HepG2 (cell line): ENCODE measurements around the gene DAAM2. TPM values are rescaled to one million over a fixed set of nuclear protein-coding genes. Genes with fewer than 3 reads are reported as not detected.

Experiments
- DMTF1 ChIP-seq: sonication (generic); formaldehyde crosslinking; IDR thresholded peaks from 2 replicates; pipeline ENCODE4 v1.4.0; 2020; ENCODE audit warnings: mild to moderate bottlenecking, missing genetic modification reagents
- FOXM1 ChIP-seq: sonication (generic); formaldehyde crosslinking; IDR thresholded peaks from 2 replicates; pipeline ENCODE4 v1.5.0; 2020; ENCODE audit warnings: missing genetic modification reagents
- HNRNPK ChIP-seq: fragments of 200-400 bp; formaldehyde crosslinking; IDR thresholded peaks from 2 replicates; pipeline ENCODE4 v1.6.1; 2018; ENCODE audit warnings: low read length, low read depth, moderate library complexity, mild to moderate bottlenecking; ENCODE audit not compliant: poor library complexity, severe bottlenecking
- HNRNPUL1 ChIP-seq: fragments of 200-400 bp; formaldehyde crosslinking; IDR thresholded peaks from 2 replicates; pipeline ENCODE4 v1.6.1; 2017; ENCODE audit warnings: low read depth, mild to moderate bottlenecking, low read length, moderate library complexity
- MBD4 ChIP-seq: IDR thresholded peaks from 2 replicates; pipeline ENCODE4 v1.6.1; 2012; ENCODE audit warnings: low read length, inconsistent platforms, borderline replicate concordance
- NONO ChIP-seq, 2 experiments: fragments of 450-650 bp in 1 of 2; sonication (generic) in 1 of 2; formaldehyde crosslinking in 1 of 2; IDR thresholded peaks in 1 of 2; conservative IDR thresholded peaks in 1 of 2; 2 replicates each; pipeline versions ENCODE4 v1.6.1 to v1.8.0; 2017 to 2022; ENCODE audit warnings: mild to moderate bottlenecking in 1 of 2, missing genetic modification reagents in 1 of 2, moderate library complexity in 1 of 2
- NR2C2 ChIP-seq: sonication (generic); formaldehyde crosslinking; IDR thresholded peaks from 2 replicates; pipeline ENCODE4 v1.4.0; 2020; ENCODE audit warnings: missing genetic modification reagents, mild to moderate bottlenecking, moderate library complexity, borderline replicate concordance
- REXO4 ChIP-seq: sonication (generic); formaldehyde crosslinking; IDR thresholded peaks from 2 replicates; pipeline ENCODE4 v1.8.0; 2022; ENCODE audit warnings: missing genetic modification reagents, mild to moderate bottlenecking, borderline replicate concordance
- SIX1 ChIP-seq: sonication (generic); formaldehyde crosslinking; IDR thresholded peaks from 2 replicates; pipeline ENCODE4 v1.4.0; 2020; ENCODE audit warnings: missing genetic modification reagents, borderline replicate concordance
- SIX4 ChIP-seq: sonication (generic); formaldehyde crosslinking; IDR thresholded peaks from 2 replicates; pipeline ENCODE4 v1.4.0; 2020; ENCODE audit warnings: missing genetic modification reagents
- TOE1 ChIP-seq: sonication (generic); formaldehyde crosslinking; IDR thresholded peaks from 2 replicates; pipeline ENCODE4 v1.4.0; 2020; ENCODE audit warnings: mild to moderate bottlenecking, missing genetic modification reagents
- YEATS2 ChIP-seq: sonication (generic); formaldehyde crosslinking; IDR thresholded peaks from 2 replicates; pipeline ENCODE4 v1.4.0; 2020; ENCODE audit warnings: missing genetic modification reagents, borderline replicate concordance
- ZBTB26 ChIP-seq: IDR thresholded peaks from 2 replicates; pipeline ENCODE4 v1.6.1; 2016; ENCODE audit warnings: missing compliant biosample characterization, missing genetic modification reagents, borderline replicate concordance
- ZBTB42 ChIP-seq: sonication (generic); formaldehyde crosslinking; IDR thresholded peaks from 2 replicates; pipeline ENCODE4 v1.5.0; 2020; ENCODE audit warnings: mild to moderate bottlenecking, missing genetic modification reagents
- ZFP36L2 ChIP-seq: sonication (generic); formaldehyde crosslinking; IDR thresholded peaks from 2 replicates; pipeline ENCODE4 v1.4.0; 2020; ENCODE audit warnings: missing genetic modification reagents
- ZNF10 ChIP-seq: sonication (generic); formaldehyde crosslinking; IDR thresholded peaks from 2 replicates; pipeline ENCODE4 v1.4.0; 2020; ENCODE audit warnings: mild to moderate bottlenecking, low read depth, missing genetic modification reagents, borderline replicate concordance
- ZNF121 ChIP-seq: sonication (generic); formaldehyde crosslinking; IDR thresholded peaks from 2 replicates; pipeline ENCODE4 v1.5.0; 2020; ENCODE audit warnings: mild to moderate bottlenecking, missing genetic modification reagents
- ZNF235 ChIP-seq: sonication (generic); formaldehyde crosslinking; IDR thresholded peaks from 2 replicates; pipeline ENCODE4 v1.8.1; 2023; ENCODE audit warnings: mild to moderate bottlenecking, missing genetic modification reagents, borderline replicate concordance
- ZNF878 ChIP-seq: sonication (generic); formaldehyde crosslinking; IDR thresholded peaks from 2 replicates; pipeline ENCODE4 v1.8.1; 2023; ENCODE audit warnings: mild to moderate bottlenecking, missing genetic modification reagents, moderate library complexity
- polyA plus RNA-seq, 8 experiments: library from polyadenylated mRNA; depleted of rRNA in 3 of 8; stranded (reverse) in 7 of 8; unstranded in 1 of 8; fragments of >200 nt; fragmentation: Illumina TruSeq in 4 of 8; extraction: Trizol in 4 of 8; gene quantifications; 2 replicates each; pipeline versions ENCODE4 v1.2.1 to v1.2.3, GENCODE V29; 2011 to 2016; ENCODE audit warnings: low read depth in 4 of 8, missing spikeins in 1 of 8, mixed read lengths in 1 of 8; ENCODE audit not compliant: insufficient read depth in 1 of 8
- total RNA-seq, 5 experiments: library from RNA; depleted of rRNA; stranded (reverse); fragments of >200 nt; fragmentation: Illumina TruSeq; extraction: Trizol; gene quantifications; 2 replicates each; pipeline ENCODE4 v1.2.3, GENCODE V29; 2016; ENCODE audit warnings: low read depth in 1 of 5
- TF ChIP-seq, protein P1 (sequence below): sonication (generic); formaldehyde crosslinking; IDR thresholded peaks from 2 replicates; pipeline ENCODE4 v1.4.0; 2020; ENCODE audit warnings: missing genetic modification reagents, borderline replicate concordance

The DAAM2 gene
- total and polyA plus RNA-seq, 2 of the 13 experiments (the other 11 are each of a cell fraction or from before 2014, with no cell fraction given), result 0.01 TPM; not detected in 1

DNA sequence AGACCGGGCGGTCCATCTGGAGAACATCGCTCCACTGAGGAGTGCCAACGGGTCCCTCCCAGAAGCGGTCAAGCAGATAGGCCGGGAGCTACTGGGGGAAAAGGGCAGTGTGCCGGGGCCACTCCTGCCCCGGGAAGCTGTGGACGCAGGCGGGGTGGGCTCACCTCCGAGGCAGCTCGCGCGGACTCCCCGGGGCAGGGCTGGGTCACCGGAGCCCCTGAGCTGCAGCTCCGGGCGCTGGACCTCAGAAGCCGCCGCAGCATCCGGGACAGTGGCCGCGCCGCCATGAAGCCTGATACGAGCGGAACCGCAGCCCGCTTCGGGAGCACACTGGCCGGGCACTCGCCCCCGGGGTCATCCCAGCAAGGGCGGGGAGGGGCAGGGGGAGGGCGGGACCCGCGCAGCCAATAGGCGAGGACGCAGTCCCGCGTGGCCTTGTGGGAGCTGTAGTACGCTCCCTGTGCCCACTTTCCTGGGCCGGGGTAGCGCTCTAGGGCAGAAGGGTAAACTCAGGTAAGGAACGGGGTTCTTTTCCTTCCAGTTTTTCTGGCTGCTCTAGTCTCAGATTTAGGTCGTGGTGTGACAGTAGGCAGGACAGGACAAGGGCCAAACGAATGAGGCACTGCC lies 142.1 kb downstream of the DAAM2 start, which contains the start of gene MOCS1 (continued):
- TF ChIP-seq DMTF1 (CRISPR knock-in tag) (no peak), NR2C2 (CRISPR knock-in tag) (peak; percentile 96), ZFP36L2 (no peak), SIX4 (CRISPR knock-in tag) (0 out of 2 replicates have a peak, but pooled peaks have one; percentile 20), MBD4 (no peak), ZNF10 (CRISPR knock-in tag) (no peak), ZNF121 (CRISPR knock-in tag) (no peak), YEATS2 (CRISPR knock-in tag) (no peak), ZNF235 (CRISPR knock-in tag) (no peak), HNRNPUL1 (no peak), NONO (IDR thresholded peaks at IDR 0.05) (no peak), NONO (CRISPR knock-in tag; conservative IDR thresholded peaks at IDR 0.05) (no peak), FOXM1 (CRISPR knock-in tag) (no peak; the same call in 1 of the 2 replicates), ZNF878 (CRISPR knock-in tag) (no peak), TOE1 (CRISPR knock-in tag) (no peak), REXO4 (CRISPR knock-in tag) (peak; percentile 42; the same call in 1 of the 2 replicates), ZBTB42 (peak; percentile 71; the same call in 1 of the 2 replicates), HNRNPK (peak; percentile 71), SIX1 (CRISPR knock-in tag) (no peak), ZBTB26 (CRISPR knock-in tag) (peak; percentile 36; the same call in 1 of the 2 replicates)
- TF ChIP-seq, protein P1, sequence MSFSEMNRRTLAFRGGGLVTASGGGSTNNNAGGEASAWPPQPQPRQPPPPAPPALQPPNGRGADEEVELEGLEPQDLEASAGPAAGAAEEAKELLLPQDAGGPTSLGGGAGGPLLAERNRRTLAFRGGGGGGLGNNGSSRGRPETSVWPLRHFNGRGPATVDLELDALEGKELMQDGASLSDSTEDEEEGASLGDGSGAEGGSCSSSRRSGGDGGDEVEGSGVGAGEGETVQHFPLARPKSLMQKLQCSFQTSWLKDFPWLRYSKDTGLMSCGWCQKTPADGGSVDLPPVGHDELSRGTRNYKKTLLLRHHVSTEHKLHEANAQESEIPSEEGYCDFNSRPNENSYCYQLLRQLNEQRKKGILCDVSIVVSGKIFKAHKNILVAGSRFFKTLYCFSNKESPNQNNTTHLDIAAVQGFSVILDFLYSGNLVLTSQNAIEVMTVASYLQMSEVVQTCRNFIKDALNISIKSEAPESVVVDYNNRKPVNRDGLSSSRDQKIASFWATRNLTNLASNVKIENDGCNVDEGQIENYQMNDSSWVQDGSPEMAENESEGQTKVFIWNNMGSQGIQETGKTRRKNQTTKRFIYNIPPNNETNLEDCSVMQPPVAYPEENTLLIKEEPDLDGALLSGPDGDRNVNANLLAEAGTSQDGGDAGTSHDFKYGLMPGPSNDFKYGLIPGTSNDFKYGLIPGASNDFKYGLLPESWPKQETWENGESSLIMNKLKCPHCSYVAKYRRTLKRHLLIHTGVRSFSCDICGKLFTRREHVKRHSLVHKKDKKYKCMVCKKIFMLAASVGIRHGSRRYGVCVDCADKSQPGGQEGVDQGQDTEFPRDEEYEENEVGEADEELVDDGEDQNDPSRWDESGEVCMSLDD (CRISPR knock-in tag), result peak; percentile 44; the same call in 1 of the 2 replicates
